CD4-positive, alpha-beta T cell (primary cell): Measurements from ENCODE around the gene FBXL13. TPM values are rescaled to one million over a fixed set of nuclear protein-coding genes. Genes with fewer than 3 reads are reported as not detected.

Source experiments
- ATAC-seq: fragments of 200-7000 bp; cut with Tn5 transposase; one replicate; pipeline ENCODE4 v1.10.0; 2022; ENCODE audit warnings: mild to moderate bottlenecking; ENCODE audit not compliant: poor library complexity
- CTCF ChIA-PET: fragments of 350-600 bp; sonication (Branson Sonifier 250); formaldehyde crosslinking; loops from one replicate; lab custom pipeline; 2021; ENCODE audit warnings: antibody characterized with exemption, inconsistent platforms; lab: Charles Lee
- POLR2A ChIA-PET: fragments of 350-600 bp; sonication (Branson Sonifier 250); formaldehyde crosslinking; loops from one replicate; lab custom pipeline; 2021; ENCODE audit warnings: antibody characterized with exemption, inconsistent platforms; lab: Charles Lee
- DNase-seq, 14 experiments: peaks; one replicate each; pipeline ENCODE4 v3.0.0-alpha.2; 2013 to 2020; ENCODE audit warnings: mixed read lengths in 2 of 14
- H3K27ac ChIP-seq, 2 donors: one replicate each; pipeline versions ENCODE4 v1.5.1 to v1.7.0; 2013; ENCODE audit warnings: low read length in 2 of 2, low read depth in 1 of 2, mild to moderate bottlenecking in 1 of 2
- H3K27me3 ChIP-seq, 2 experiments: 1 replicate in 1 of 2; 2 replicates in 1 of 2; pipeline versions ENCODE4 v1.6.1 to v1.7.0; 2013; ENCODE audit warnings: low read length in 2 of 2, control low read depth in 1 of 2, mild to moderate bottlenecking in 1 of 2, moderate library complexity in 1 of 2; ENCODE audit not compliant: insufficient read depth in 2 of 2, control insufficient read depth in 1 of 2
- H3K36me3 ChIP-seq: one replicate; pipeline ENCODE4 v1.6.1; 2013; ENCODE audit warnings: low read length, control low read depth; ENCODE audit not compliant: insufficient read depth
- H3K4me1 ChIP-seq: one replicate; pipeline ENCODE4 v1.6.1; 2013; ENCODE audit warnings: low read length, control low read depth; ENCODE audit not compliant: insufficient read depth
- H3K4me3 ChIP-seq: one replicate; pipeline ENCODE4 v1.5.1; 2013; ENCODE audit warnings: mild to moderate bottlenecking, low read length, moderate library complexity
- H3K9me3 ChIP-seq, 2 experiments: 1 replicate in 1 of 2; 2 replicates in 1 of 2; pipeline versions ENCODE4 v1.6.1 to v1.7.0; 2013; ENCODE audit warnings: low read length in 2 of 2, mild to moderate bottlenecking in 2 of 2, control low read depth in 1 of 2, moderate library complexity in 1 of 2; ENCODE audit not compliant: control insufficient read depth in 1 of 2, insufficient read depth in 1 of 2
- H3K27ac Mint-ChIP-seq: one replicate; pipeline ENCODE4 v1.8.0; 2020; ENCODE audit warnings: mixed read lengths
- H3K27me3 Mint-ChIP-seq: one replicate; pipeline ENCODE4 v1.8.0; 2021; ENCODE audit warnings: mixed read lengths
- H3K36me3 Mint-ChIP-seq: one replicate; pipeline ENCODE4 v1.8.0; 2021; ENCODE audit warnings: low read depth, mixed read lengths
- H3K4me1 Mint-ChIP-seq: one replicate; pipeline ENCODE4 v1.8.0; 2021; ENCODE audit warnings: low read depth, mixed read lengths
- H3K4me3 Mint-ChIP-seq: one replicate; pipeline ENCODE4 v1.8.0; 2020; ENCODE audit warnings: mild to moderate bottlenecking, mixed read lengths
- H3K9me3 Mint-ChIP-seq: one replicate; pipeline ENCODE4 v1.8.0; 2020; ENCODE audit warnings: mixed read lengths
- CTCF ChIP-seq: fragments of 200-600 bp; IDR thresholded peaks from one replicate; pipeline ENCODE4 v1.8.0; 2022; ENCODE audit warnings: antibody characterized with exemption, mild to moderate bottlenecking
- intact Hi-C, 2 experiments: fragments of 100-400 bp; cut with DNase I in 1 of 2; cut with micrococcal nuclease in 1 of 2; formaldehyde crosslinking; loops; one replicate each; pipeline versions ENCODE4 v1.15.1 to v1.9.0; 2023 to 2025; cut with DNase I, micrococcal nuclease
- total RNA-seq, 174 experiments: library from RNA in 2 of 174; stranded (reverse) in 2 of 174; gene quantifications; one replicate each; pipeline ENCODE4 v1.2.3 and lab custom pipeline; 2021 to 2026

FBXL13 gene
- total RNA-seq, 2 experiments from 2014 or later = 0.89 to 1.4 TPM

- intact Hi-C loops = no loop called here
- Mint-ChIP-seq H3K9me3 (no peaks in the 10 kb centered on the region), H3K4me3 (no peak overlapping the region), H3K27me3 (no peaks in the 10 kb centered on the region), H3K27ac (no peak overlapping the region), H3K36me3 (no peaks in the 10 kb centered on the region), H3K4me1 (no peaks in the 10 kb centered on the region)
- ChIA-PET CTCF (no interaction called here), POLR2A (no interaction called here)
- Histone ChIP-seq H3K9me3 (no peaks in the 10 kb centered on the region), H3K27me3 (no peaks in the 10 kb centered on the region), H3K27ac (no peak overlapping the region), H3K4me3 (no peak overlapping the region), H3K4me1 (no peaks in the 10 kb centered on the region), H3K36me3 (no peaks in the 10 kb centered on the region)
- no peak for DNase-seq
- ATAC-seq = no peak
- no peak for TF ChIP-seq CTCF
Measured at GRCh38 chr7:102985176-102985783, 89.3 kb downstream of the FBXL13 start.

GRCh38 chr7:102983602-102984001, 91.0 kb downstream of the FBXL13 start:
- Histone ChIP-seq H3K27ac (no peak overlapping the region), H3K4me1 (no peaks in the 10 kb centered on the region), H3K9me3 (no peaks in the 10 kb centered on the region), H3K36me3 (no peaks in the 10 kb centered on the region), H3K27me3 (no peaks in the 10 kb centered on the region), H3K4me3 (no peak overlapping the region)
- TF ChIP-seq CTCF = no peak
- H3K27me3 Mint-ChIP-seq = no peaks in the 10 kb centered on the region
- H3K4me3 Mint-ChIP-seq = no peak overlapping the region
- POLR2A ChIA-PET = no interaction called here
- no peaks in the 10 kb centered on the region for H3K36me3 Mint-ChIP-seq
- H3K4me1 Mint-ChIP-seq = no peaks in the 10 kb centered on the region
- no peak for DNase-seq
- no peak for ATAC-seq
- H3K27ac Mint-ChIP-seq = no peak overlapping the region
- no peaks in the 10 kb centered on the region for H3K9me3 Mint-ChIP-seq
- intact Hi-C loops = no loop called here
- CTCF ChIA-PET = interaction anchor here (0.7 kb wide), 1 partner anchor 16 kb away, joined by 3 read pairs; no protein-coding TSS in a partner anchor

- H3K4me1 ChIP-seq = no peaks in the 10 kb centered on the region
- Mint-ChIP-seq H3K27me3 (no peaks in the 10 kb centered on the region), H3K36me3 (no peaks in the 10 kb centered on the region), H3K4me3 (no peak overlapping the region), H3K4me1 (no peaks in the 10 kb centered on the region), H3K27ac (no peak overlapping the region), H3K9me3 (no peaks in the 10 kb centered on the region)
- no peak for ATAC-seq
- no peak for TF ChIP-seq CTCF
- no peaks in the 10 kb centered on the region for H3K36me3 ChIP-seq
- H3K9me3 ChIP-seq = no peaks in the 10 kb centered on the region
- intact Hi-C loops = no loop called here
- no peaks in the 10 kb centered on the region for H3K27me3 ChIP-seq
- H3K4me3 ChIP-seq = no peak overlapping the region
- DNase-seq = no peak
- ChIA-PET POLR2A (no interaction called here), CTCF (no interaction called here)
- H3K27ac ChIP-seq = no peak overlapping the region
Measured at GRCh38 chr7:102982235-102982634, 92.4 kb downstream of the FBXL13 start.
